ENCODE measurements around the gene DYRK1A.
A peak's percentile ranks its signal among the peaks of the same experiment; 100 is the strongest.
"Not testable (repeated sequence)": the region's sequence is repeated elsewhere in the genome, so short reads cannot be mapped to it uniquely, and the experiment has no call there.

The DYRK1A gene

DNA sequence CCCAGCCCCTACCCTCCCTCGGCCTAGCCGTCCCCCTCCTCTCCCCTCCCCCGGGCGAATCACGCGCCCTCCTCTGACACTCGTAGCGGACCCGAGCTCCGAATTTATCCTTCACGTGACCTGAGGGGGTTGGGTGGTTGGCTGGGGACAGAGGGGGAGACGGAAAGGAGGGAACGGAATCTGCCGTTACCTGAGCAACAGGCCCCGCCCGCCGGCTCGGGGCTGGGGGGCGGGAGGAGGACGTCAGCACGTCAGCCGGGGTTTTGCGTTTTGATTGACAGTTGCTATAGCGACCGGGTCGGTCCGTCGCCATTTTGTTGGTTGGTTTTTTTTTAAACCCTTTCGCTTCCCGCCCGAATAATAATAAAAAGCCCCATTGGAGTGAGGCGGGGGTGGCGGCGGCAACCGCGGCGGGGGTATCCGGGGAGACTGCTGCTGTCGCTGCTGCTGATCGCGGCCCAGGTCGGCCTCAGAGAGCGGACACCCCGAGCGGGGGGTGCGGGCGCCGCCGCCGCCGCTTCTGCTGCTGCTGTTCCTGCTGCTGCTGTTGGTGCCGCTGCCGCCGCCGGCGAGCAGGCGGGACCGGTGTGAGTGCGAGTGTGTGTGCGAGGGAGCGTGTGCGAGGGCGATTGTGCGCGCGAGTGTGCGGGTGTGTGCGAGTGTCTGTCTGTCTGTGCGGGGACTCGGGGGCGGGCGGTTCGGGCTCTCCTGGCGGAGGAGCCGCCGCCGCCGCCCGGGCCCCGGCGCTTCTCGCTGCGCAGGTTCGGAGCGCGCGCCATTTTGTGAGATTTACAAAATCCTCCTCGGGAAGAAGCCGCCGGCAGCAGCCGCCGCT, at the start of gene DYRK1A:
TSS of gene DYRK1A (plus strand) at position 292 of the 835 bp plus-strand sequence. CDS start 53,602 bp downstream, outside the sequence.
- peak; percentile 98 for DNase-seq

DNA sequence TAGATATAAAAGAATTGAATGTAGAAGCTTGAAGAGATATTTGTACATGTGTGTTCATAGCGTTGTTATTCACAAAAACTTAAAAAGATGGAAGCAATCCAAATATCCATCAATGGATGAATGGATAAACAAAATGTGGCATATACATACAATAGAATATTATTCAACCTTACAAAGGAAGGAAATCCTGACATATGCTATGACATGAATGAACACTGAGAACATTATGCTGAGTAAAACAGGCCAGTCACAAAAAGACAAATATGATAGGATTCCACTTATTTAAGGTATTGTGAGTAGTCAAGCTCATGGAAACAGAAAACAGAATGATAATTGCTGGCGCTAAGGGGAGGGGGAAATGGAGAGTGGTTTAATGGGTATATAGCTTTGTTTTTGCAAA, 47.0 kb upstream of the DYRK1A start:
- DNase-seq: no peak

- DNase-seq: no peak
Observed at GRCh38 chr21:37322084-37322483, 44.5 kb upstream of the DYRK1A start.

- no peak for DNase-seq
Observed at GRCh38 chr21:37324558-37324957, 42.0 kb upstream of the DYRK1A start.

GRCh38 chr21:37328147-37328546, 38.4 kb upstream of the DYRK1A start:
- not testable (repeated sequence) for DNase-seq

DNA sequence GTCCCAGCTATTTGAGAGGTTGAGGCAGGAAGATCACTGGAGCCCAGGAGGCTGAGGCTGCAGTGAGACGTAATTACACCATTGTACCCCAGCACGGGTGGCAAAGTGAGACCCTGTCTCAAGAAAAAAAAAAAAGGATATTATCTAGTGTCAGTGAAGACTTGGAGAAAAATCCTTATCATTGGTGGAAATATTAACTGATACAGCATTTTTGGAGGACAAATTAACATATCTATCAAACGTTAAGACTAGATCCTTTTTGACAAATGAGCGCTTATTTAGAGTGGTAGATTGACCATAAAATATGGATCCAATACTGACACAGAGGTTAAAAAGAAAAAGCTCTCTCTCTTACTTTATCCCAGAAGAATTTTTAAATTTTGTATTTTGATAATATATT, 35.2 kb upstream of the DYRK1A start:
- DNase-seq: no peak

DNA sequence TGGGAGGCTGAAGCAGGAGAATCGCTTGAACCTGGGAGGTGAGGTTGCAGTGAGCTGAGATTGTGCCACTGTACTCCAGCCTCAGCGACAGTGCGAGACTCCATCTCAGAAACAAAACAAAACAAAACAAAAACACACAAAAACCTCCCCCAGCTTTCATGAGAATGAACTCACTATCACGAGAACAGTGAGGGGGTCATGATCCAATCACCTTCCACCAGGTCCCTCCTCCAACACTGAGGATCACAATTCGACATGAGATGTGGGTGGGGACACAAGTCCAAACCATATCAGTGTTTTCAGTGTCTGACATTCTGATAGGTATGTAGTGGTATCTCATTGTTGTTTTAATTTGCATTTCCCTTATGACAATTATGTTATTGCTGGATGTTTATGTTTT, 31.5 kb upstream of the DYRK1A start:
- DNase-seq: no peak

- no peak for DNase-seq
Observed at GRCh38 chr21:37337179-37337578, 29.4 kb upstream of the DYRK1A start.

- DNase-seq: no peak
Observed at GRCh38 chr21:37337831-37338230, 28.7 kb upstream of the DYRK1A start.

DNA sequence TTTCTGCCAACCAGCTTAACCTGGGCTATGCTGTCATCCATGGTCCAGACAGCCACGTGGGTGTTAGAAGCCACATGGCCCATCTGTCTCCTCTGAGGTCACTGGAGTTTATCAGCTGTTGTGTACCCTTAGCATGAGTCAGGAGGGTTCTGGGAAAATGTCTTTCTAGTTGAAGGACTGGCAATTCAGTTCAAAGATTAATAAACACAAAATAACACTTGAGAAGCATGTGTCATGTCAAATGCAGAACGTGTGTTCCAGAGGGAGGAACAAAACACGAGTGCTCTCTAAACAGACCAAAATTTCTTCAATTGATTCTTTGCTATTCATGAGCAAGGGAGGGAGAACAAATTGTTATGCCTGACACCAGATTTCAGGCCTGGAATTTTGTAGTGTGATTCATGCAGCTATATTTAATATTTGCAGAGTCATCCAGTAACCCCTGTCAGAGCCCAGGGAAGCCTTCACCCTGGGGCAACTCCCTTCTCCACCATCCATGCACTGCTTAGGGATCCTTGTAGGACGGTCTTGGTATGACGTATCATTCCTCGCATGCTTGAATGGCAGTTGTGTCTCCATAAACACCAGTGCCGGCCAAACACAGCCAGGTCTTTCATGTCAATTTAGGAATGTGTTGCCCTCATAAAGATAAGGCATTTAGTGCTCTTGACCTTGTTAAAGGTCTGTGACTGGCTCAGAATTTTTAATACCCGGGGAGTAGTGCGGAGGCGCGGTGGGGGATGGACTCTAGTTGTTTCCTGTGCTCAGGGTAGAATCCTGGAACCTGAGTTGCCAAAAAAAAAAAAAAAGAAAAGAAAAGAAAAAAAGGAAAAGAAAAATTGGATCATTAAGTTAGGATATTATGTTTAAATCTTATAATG, 27.7 kb upstream of the DYRK1A start:
- peak; percentile 96 for DNase-seq

GRCh38 chr21:37339552-37339939, 27.0 kb upstream of the DYRK1A start:
- no peak for DNase-seq

- DNase-seq: no peak
Observed at GRCh38 chr21:37341254-37341960, 25.2 kb upstream of the DYRK1A start.

GRCh38 chr21:37342046-37342632, 24.4 kb upstream of the DYRK1A start:
- no peak for DNase-seq

DNA sequence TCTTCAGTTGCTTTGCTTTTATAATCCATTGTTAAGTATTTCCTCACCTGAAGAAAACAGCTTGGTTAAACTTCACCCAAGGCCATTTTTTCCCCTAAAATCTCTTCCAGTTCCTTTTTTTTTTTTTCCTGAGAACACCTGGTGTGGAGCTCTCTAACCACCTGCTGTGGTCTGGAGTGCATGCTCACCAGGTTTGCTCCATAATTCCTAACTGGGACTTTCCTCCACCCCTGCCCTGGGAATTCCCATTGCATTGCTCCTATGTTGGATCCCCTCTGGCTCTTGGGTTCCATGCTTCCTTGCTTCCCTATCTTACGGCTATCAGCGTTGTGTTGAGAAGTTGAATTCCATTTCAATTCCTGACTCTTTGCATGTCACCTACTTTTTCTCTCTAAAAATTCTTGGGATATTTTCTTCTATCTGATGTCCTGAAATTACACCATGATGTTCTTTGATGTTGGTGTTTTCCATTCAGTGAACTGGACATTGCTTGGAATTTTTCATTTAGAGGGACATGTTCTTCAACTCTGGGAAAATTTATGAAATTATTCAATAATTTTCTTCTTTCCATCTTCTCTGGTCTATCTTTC, 19.6 kb upstream of the DYRK1A start:
- DNase-seq: no peak

DNA sequence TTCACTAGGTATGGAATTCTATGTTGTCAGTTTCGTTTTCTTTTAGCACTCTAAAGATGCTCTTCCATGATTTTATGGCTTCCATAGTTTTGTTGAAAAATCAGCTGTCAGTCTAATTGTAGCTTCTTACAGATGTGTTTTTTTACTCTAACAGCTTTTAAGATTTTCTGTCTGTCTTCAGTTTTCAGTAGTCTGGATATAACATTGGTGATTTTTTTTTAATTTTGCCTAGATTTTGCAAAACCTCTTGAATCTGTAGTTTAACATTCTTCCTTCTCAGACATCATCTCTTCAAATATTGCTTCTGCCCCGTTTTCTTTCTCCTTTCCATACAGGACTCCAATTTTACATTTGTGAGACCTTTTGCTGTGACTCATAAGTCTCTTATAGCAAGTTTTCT, 17.9 kb upstream of the DYRK1A start:
- DNase-seq: no peak

DNA sequence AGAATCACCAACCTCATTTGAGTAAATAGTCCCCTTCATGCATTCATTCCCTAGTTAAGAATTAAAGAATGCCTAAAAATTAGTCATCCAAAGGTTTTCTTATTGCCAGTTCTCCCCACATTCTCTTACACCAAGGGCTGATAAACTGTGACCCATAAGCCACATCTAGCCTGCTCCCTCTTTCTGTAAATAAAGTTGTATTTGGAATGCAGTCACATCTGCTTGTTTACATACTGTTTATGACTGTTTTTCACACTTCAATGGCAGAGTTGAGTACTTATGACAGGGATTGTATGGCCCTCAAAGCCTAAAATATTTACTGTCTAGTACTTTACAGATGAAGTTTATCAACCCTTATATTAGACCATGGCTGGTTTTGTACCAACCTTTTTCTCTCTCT, 16.1 kb upstream of the DYRK1A start:
- no peak for DNase-seq

- no peak for DNase-seq
Observed at GRCh38 chr21:37356706-37357105, 9.9 kb upstream of the DYRK1A start.

DNA sequence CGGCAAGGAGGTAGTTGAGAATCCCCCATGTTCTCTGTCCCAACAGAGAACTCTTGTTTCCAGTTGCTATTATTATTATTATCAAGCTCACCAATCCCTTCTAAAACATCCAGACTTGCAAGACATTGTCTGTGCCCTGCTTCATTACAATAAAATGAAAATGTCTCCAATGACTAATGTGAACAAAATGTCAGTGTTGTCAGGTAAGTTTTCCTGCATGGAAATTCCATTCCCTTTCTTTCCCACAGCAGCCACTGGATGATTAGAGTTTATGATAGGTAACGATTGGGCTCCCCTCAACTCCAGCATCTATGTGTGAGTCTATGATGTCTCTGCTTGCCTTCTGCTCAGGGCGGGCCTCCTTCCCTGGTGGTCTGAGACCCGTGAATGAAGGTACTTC, 8.9 kb upstream of the DYRK1A start:
- DNase-seq: no peak

DNA sequence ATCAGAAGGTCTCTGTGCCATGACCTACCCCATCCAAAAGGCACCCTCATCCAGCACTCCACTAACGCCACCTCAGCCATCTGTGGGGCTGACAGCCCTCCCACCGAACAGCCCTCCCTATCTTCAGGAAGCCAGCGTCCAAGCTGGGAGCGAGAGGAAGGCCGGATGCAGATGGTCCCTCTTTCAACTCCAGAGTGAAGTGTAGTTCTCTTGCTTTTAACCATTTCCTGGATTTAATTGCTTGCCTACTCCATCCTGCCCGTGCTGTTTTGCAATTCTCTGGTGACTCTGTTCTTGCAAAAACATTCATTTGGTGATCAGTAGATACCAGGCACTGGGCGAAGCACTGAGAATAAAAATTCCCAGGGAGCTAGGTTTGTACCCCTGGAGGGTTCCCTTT, 8.2 kb upstream of the DYRK1A start:
- no peak for DNase-seq

DNA sequence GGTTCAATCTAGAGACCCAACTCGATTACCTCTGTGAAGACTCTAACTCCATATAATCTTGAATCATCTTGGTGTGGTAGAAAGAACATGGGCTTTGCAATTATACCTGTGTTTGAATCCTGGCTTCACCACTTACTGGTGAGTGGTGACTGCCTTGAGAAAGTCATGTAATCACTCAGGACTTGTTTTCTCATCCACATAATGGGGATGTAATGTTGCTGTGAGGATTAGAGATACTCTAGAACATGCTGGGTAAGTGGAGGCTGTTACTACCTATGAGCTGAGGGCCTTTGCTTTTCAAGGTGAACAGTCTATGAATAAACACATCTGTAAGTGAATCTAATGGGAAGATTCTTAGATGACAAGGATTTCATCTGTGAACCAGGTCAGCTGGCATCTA, 2.6 kb upstream of the DYRK1A start:
- no peak for DNase-seq

GRCh38 chr21:37364722-37365121, 1.9 kb upstream of the DYRK1A start:
- no peak for DNase-seq
